MM.1S (cell line): ENCODE data around the gene HSD3B1.

Experiments used
- DNase-seq: peaks from one replicate; pipeline ENCODE4 v3.0.0-alpha.2; 2015
- H2AFZ ChIP-seq: fragments of 300-600 bp; sonication (generic); 2 replicates; pipeline ENCODE4 v1.6.0; 2016; ENCODE audit warnings: antibody characterized with exemption, low read length
- H3F3A ChIP-seq: fragments of 300-600 bp; sonication (generic); 2 replicates; pipeline ENCODE4 v1.6.1; 2016; ENCODE audit warnings: mild to moderate bottlenecking, antibody characterized with exemption, low read length, moderate library complexity, mixed read lengths; ENCODE audit not compliant: insufficient read depth
- H3K27ac ChIP-seq: fragments of 300-600 bp; sonication (generic); 2 replicates; pipeline ENCODE4 v1.5.1; 2016; ENCODE audit warnings: mild to moderate bottlenecking, low read length
- H3K27me3 ChIP-seq: fragments of 300-600 bp; sonication (generic); replicated peaks from 2 replicates; pipeline ENCODE4 v1.6.0; 2016; ENCODE audit warnings: low read length; ENCODE audit not compliant: insufficient read depth
- H3K36me3 ChIP-seq: fragments of 300-600 bp; sonication (generic); replicated peaks from 2 replicates; pipeline ENCODE4 v1.6.1; 2016; ENCODE audit warnings: mild to moderate bottlenecking, low read length, mixed read lengths; ENCODE audit not compliant: insufficient read depth
- H3K4me1 ChIP-seq: fragments of 300-600 bp; sonication (generic); 2 replicates; pipeline ENCODE4 v1.6.1; 2016; ENCODE audit warnings: low read length, mixed read lengths
- H3K4me2 ChIP-seq: fragments of 300-600 bp; sonication (generic); 2 replicates; pipeline ENCODE4 v1.6.0; 2016; ENCODE audit warnings: low read depth, low read length
- H3K4me3 ChIP-seq: fragments of 300-600 bp; sonication (generic); 2 replicates; pipeline ENCODE4 v1.5.1; 2016; ENCODE audit warnings: low read length, mixed read lengths
- H3K79me2 ChIP-seq: fragments of 300-600 bp; sonication (generic); 2 replicates; pipeline ENCODE4 v1.6.1; 2016; ENCODE audit warnings: mixed run types, low read length, mixed read lengths
- H3K9ac ChIP-seq: fragments of 300-600 bp; sonication (generic); 2 replicates; pipeline ENCODE4 v1.6.1; 2016; ENCODE audit warnings: low read length, mixed read lengths
- H3K9me2 ChIP-seq: fragments of 300-600 bp; sonication (generic); replicated peaks from 2 replicates; pipeline ENCODE4 v1.6.1; 2016; ENCODE audit warnings: mild to moderate bottlenecking, low read length, mixed read lengths; ENCODE audit not compliant: insufficient read depth
- H3K9me3 ChIP-seq: fragments of 300-600 bp; sonication (generic); replicated peaks from 2 replicates; pipeline ENCODE4 v1.6.1; 2016; ENCODE audit warnings: mild to moderate bottlenecking, low read length, mixed read lengths; ENCODE audit not compliant: insufficient read depth
- H4K20me1 ChIP-seq: fragments of 300-600 bp; sonication (generic); 2 replicates; pipeline ENCODE4 v1.6.1; 2016; ENCODE audit warnings: mild to moderate bottlenecking, low read length, moderate library complexity, mixed read lengths; ENCODE audit not compliant: insufficient read depth
- EZH2 ChIP-seq: fragments of 300-600 bp; sonication (generic); optimal IDR thresholded peaks from 2 replicates; pipeline ENCODE3; 2017; ENCODE audit warnings: low read depth, mild to moderate bottlenecking, antibody characterized with exemption, low read length, mixed read lengths
- EZH2phosphoT487 ChIP-seq: fragments of 300-600 bp; sonication (generic); IDR thresholded peaks from 2 replicates; pipeline ENCODE4 v1.6.1; 2018; ENCODE audit warnings: antibody characterized with exemption, low read length
- TF ChIP-seq, protein P1 (sequence below): fragments of 300-600 bp; sonication (generic); IDR thresholded peaks from 2 replicates; pipeline ENCODE4 v1.5.1; 2016; ENCODE audit warnings: antibody characterized with exemption, low read length, mixed read lengths

Gene HSD3B1

DNA sequence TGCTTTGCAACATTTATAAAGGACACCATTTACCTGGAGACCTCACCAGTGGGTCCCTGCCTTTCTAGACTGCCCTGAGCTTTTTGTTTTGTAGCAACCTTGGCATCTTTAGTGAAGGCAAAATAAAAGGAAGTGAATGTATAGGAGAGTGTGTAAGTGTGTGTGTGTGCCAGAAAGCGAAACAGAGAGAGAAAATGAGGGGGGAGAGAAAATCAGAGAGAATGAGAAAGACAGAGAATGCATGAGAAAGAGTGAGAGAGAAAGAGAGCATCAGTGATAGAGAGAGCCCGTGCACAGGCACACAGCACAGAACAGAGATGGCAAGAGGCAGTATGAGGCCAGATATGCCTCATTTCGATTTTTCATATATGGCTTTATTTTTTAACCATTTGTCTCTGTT lies 57.5 kb downstream of the HSD3B1 start:
- Histone ChIP-seq H3K79me2 (no peaks in the 10 kb centered on the region), H3K9me3 (no peaks in the 10 kb centered on the region), H3F3A (no peaks in the 10 kb centered on the region), H3K36me3 (no peaks in the 10 kb centered on the region), H3K27me3 (no peaks in the 10 kb centered on the region), H3K27ac (no peak overlapping the region), H3K9me2 (no peaks in the 10 kb centered on the region), H3K4me1 (no peaks in the 10 kb centered on the region), H3K9ac (no peak overlapping the region), H2AFZ (no peak overlapping the region), H4K20me1 (no peaks in the 10 kb centered on the region), H3K4me2 (no peak overlapping the region), H3K4me3 (no peak overlapping the region)
- DNase-seq, result no peak
- no peak for TF ChIP-seq EZH2phosphoT487
- no peak for TF ChIP-seq EZH2
- TF ChIP-seq, protein P1, sequence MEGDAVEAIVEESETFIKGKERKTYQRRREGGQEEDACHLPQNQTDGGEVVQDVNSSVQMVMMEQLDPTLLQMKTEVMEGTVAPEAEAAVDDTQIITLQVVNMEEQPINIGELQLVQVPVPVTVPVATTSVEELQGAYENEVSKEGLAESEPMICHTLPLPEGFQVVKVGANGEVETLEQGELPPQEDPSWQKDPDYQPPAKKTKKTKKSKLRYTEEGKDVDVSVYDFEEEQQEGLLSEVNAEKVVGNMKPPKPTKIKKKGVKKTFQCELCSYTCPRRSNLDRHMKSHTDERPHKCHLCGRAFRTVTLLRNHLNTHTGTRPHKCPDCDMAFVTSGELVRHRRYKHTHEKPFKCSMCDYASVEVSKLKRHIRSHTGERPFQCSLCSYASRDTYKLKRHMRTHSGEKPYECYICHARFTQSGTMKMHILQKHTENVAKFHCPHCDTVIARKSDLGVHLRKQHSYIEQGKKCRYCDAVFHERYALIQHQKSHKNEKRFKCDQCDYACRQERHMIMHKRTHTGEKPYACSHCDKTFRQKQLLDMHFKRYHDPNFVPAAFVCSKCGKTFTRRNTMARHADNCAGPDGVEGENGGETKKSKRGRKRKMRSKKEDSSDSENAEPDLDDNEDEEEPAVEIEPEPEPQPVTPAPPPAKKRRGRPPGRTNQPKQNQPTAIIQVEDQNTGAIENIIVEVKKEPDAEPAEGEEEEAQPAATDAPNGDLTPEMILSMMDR, result no peak
